Measurements from ENCODE around the gene SPDYC. TPM values are rescaled to one million over a fixed set of nuclear protein-coding genes. Genes with fewer than 3 reads are reported as not detected.
A peak's percentile ranks its signal among the peaks of the same experiment; 100 is the strongest.
"Not testable (repeated sequence)": the region's sequence is repeated elsewhere in the genome, so short reads cannot be mapped to it uniquely, and the experiment has no call there.

SPDYC gene
- total RNA-seq, 1 experiment from 2014 or later = 1.2 TPM

DNA sequence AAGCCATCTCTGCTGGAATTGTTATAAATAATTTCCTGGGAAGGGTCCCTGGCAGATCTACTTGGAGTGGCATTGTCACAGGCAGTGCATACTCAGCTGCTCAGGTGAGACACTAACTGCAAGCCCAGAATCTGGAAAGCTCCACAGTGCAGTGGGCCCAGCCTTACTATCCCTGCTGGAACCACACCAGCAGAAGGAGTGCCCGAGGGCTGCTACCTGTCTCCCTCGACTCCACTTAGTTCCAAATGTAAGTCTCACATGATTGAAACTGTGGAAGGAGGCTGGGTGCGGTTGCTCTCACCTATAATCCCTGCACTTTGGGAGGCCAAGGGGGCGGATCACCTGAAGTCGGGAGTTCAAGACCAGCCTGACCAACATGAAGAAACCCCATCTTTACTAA, 21.4 kb upstream of the SPDYC start (continued):
- TF ChIP-seq, protein P1, sequence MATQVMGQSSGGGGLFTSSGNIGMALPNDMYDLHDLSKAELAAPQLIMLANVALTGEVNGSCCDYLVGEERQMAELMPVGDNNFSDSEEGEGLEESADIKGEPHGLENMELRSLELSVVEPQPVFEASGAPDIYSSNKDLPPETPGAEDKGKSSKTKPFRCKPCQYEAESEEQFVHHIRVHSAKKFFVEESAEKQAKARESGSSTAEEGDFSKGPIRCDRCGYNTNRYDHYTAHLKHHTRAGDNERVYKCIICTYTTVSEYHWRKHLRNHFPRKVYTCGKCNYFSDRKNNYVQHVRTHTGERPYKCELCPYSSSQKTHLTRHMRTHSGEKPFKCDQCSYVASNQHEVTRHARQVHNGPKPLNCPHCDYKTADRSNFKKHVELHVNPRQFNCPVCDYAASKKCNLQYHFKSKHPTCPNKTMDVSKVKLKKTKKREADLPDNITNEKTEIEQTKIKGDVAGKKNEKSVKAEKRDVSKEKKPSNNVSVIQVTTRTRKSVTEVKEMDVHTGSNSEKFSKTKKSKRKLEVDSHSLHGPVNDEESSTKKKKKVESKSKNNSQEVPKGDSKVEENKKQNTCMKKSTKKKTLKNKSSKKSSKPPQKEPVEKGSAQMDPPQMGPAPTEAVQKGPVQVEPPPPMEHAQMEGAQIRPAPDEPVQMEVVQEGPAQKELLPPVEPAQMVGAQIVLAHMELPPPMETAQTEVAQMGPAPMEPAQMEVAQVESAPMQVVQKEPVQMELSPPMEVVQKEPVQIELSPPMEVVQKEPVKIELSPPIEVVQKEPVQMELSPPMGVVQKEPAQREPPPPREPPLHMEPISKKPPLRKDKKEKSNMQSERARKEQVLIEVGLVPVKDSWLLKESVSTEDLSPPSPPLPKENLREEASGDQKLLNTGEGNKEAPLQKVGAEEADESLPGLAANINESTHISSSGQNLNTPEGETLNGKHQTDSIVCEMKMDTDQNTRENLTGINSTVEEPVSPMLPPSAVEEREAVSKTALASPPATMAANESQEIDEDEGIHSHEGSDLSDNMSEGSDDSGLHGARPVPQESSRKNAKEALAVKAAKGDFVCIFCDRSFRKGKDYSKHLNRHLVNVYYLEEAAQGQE (IDR thresholded peaks at IDR 0.05; ENCODE audit: low read depth) = no peak
- TF ChIP-seq FOSL1 (IDR thresholded peaks at IDR 0.05; ENCODE audit: low read depth) = no peak

DNA sequence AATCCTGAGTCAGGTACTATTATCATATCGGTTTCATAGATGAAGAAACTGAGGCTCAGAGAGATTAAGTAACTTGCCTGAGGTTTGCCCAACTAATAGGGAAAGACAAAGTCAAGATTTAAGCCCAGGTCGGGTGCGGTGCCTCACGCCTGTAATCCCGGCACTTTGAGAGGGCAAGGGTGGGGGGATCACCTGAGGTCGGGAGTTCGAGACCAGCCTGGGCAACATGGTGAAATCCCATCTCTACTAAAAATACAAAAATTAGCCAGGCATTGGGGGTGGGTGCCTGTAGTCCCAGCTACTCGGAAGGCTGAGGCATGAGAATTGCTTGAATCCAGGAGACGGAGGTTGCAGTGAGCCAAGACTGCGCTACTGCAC, 19.9 kb upstream of the SPDYC start:
- CTCF ChIA-PET = not testable (repeated sequence)

More for the DNA sequence above, 19.9 kb upstream of the SPDYC start:
- H3K9me2 ChIP-seq (ENCODE audit: insufficient read depth); POLR2A ChIA-PET; RAD21 ChIA-PET (ENCODE audit: low non-redundant PET in 1 of 2, low total read pairs in 2 of 2, uncharacterized antibody in 2 of 2, unreplicated experiment in 2 of 2); intact Hi-C loops (cut with micrococcal nuclease); H3K36me3 ChIP-seq (ENCODE audit: control insufficient read depth in 1 of 2, insufficient read depth in 2 of 2, low read length in 2 of 2); H3K27me3 ChIP-seq (ENCODE audit: insufficient read depth, low read length); H3K79me2 ChIP-seq (ENCODE audit: insufficient read depth, low read length); DNase-seq (ENCODE audit: low read depth, low spot score); H3K9me3 ChIP-seq (ENCODE audit: control insufficient read depth in 1 of 2, insufficient read depth in 1 of 2, low read depth in 1 of 2, low read length in 2 of 2); H4K20me1 ChIP-seq (ENCODE audit: insufficient read depth): not testable (repeated sequence)
- 0 out of 2 replicates have a peak, but pooled peaks have one; percentile 1 for ATAC-seq
- Histone ChIP-seq H3K4me1 (ENCODE audit: control insufficient read depth in 1 of 2, insufficient read depth in 2 of 2, low read length in 2 of 2) (peaks cover 15 to 29% of the 10 kb centered on the region in 2 experiments), H2AFZ (ENCODE audit: low read depth, low read length, poor library complexity, severe bottlenecking) (peak overlapping the region; percentile 37), H3K9ac (ENCODE audit: low read length) (peak overlapping the region; percentile 50), H3K4me2 (ENCODE audit: low read length) (peak overlapping the region; percentile 74), H3K4me3 (replicated peaks in 1 of 2; ENCODE audit: low read depth in 1 of 2, low read length in 2 of 2) (peak overlapping the region; percentile 20 to 29; a peak in 3 of 4 replicates), H3K27ac (ENCODE audit: low read depth, low read length) (peak overlapping the region; percentile 89)
- BruUV-seq (replicated peaks) = TSS peak; percentile 58

All from HCT116 (cell line).